ENCODE measurements around the gene DYNLT4. TPM values are rescaled to one million over a fixed set of nuclear protein-coding genes. Genes with fewer than 3 reads are reported as not detected.

The DYNLT4 gene
- total RNA-seq, 1 experiment from 2014 or later: not detected

Other genes with a start within 250 kb of the DYNLT4 start
- gene TMEM53, start 132.9 kb downstream of the DYNLT4 start, total RNA-seq (2014; rRNA removed; shearing (Covaris generic); ENCODE audit: low replicate concordance): 1.5 and 10.6 TPM in 2 replicates
- not detected in 2 replicates for gene ARMH1, start 132.6 kb downstream of the DYNLT4 start, total RNA-seq (2014; rRNA removed; shearing (Covaris generic); ENCODE audit: low replicate concordance)
- not detected in 2 replicates for gene RNU5D-1, start 76.2 kb downstream of the DYNLT4 start, total RNA-seq (2014; rRNA removed; shearing (Covaris generic); ENCODE audit: low replicate concordance)
- 39.0 and 54.1 TPM in 2 replicates for gene KIF2C, start 67.5 kb downstream of the DYNLT4 start, total RNA-seq (2014; rRNA removed; shearing (Covaris generic); ENCODE audit: low replicate concordance)
- gene RPS8, start 31.8 kb downstream of the DYNLT4 start, total RNA-seq (2014; rRNA removed; shearing (Covaris generic); ENCODE audit: low replicate concordance): 2,690 and 3,127 TPM in 2 replicates
- gene BEST4, start 19.2 kb downstream of the DYNLT4 start, total RNA-seq (2014; rRNA removed; shearing (Covaris generic); ENCODE audit: low replicate concordance): not detected in 2 replicates
- gene PLK3, start 7.0 kb downstream of the DYNLT4 start, total RNA-seq (2014; rRNA removed; shearing (Covaris generic); ENCODE audit: low replicate concordance): 5.3 and 5.9 TPM in 2 replicates
- 1.0 and 1.2 TPM in 2 replicates for gene BTBD19, start 1.2 kb upstream of the DYNLT4 start, total RNA-seq (2014; rRNA removed; shearing (Covaris generic); ENCODE audit: low replicate concordance)
- not detected in 2 replicates for gene PTCH2, start 35.9 kb upstream of the DYNLT4 start, total RNA-seq (2014; rRNA removed; shearing (Covaris generic); ENCODE audit: low replicate concordance)
- gene EIF2B3, start 179.2 kb upstream of the DYNLT4 start, total RNA-seq (2014; rRNA removed; shearing (Covaris generic); ENCODE audit: low replicate concordance): 81.1 and 101 TPM in 2 replicates
- 5.2 and 9.2 TPM in 2 replicates for gene HECTD3, start 204.0 kb upstream of the DYNLT4 start, total RNA-seq (2014; rRNA removed; shearing (Covaris generic); ENCODE audit: low replicate concordance)
- 99.8 and 133 TPM in 2 replicates for gene UROD, start 204.9 kb upstream of the DYNLT4 start, total RNA-seq (2014; rRNA removed; shearing (Covaris generic); ENCODE audit: low replicate concordance)